Posterior vena cava (tissue), 2 donors: ENCODE measurements around the gene YLPM1. TPM values are rescaled to one million over a fixed set of nuclear protein-coding genes. Genes with fewer than 3 reads are reported as not detected.

Experiments
- DNase-seq: peaks from one replicate; pipeline ENCODE4 v3.0.0-alpha.2; 2020; ENCODE audit warnings: low spot score
- intact Hi-C, 2 donors: fragments of 100-400 bp; cut with DNase I; formaldehyde crosslinking; loops; one replicate each; pipeline versions ENCODE4 v1.14.1 to v1.14.2; 2022 to 2023
- total RNA-seq, 2 donors: library from RNA; stranded (reverse); fragmentation: NEBNext Ultra II Directional; extraction: Animal tissue kit (Norgen Biotek cat#: 25700); gene quantifications; one replicate each; pipeline ENCODE4 v1.2.1, GENCODE V29; 2021
- donor health status: DM: yes; HTN: yes; CAD: no.
- donor health status: DM: yes; HTN: yes; CAD: no.

YLPM1 gene
- total RNA-seq, 2 donors from 2014 or later = 46.8 to 52.4 TPM

GRCh38 chr14:74835645-74836250 is 72.6 kb downstream of the YLPM1 start:
- intact Hi-C loops = no loop called here
- no peak for DNase-seq

GRCh38 chr14:74836251-74836960 is 73.3 kb downstream of the YLPM1 start:
- no peak for DNase-seq
- intact Hi-C loops = no loop called here

GRCh38 chr14:74838166-74838565 is 75.0 kb downstream of the YLPM1 start:
- intact Hi-C loops = no loop called here
- DNase-seq = no peak

- intact Hi-C loops = no loop called here
- DNase-seq = no peak
These were observed 77.5 kb downstream of the YLPM1 start for GRCh38 chr14:74840603-74841030.

- DNase-seq = no peak
- intact Hi-C loops = no loop called here
These were observed 78.4 kb downstream of the YLPM1 start for GRCh38 chr14:74841230-74842207.

- intact Hi-C loops = no loop called here
- DNase-seq = no peak
These were observed 80.5 kb downstream of the YLPM1 start for GRCh38 chr14:74843653-74844052.

GRCh38 chr14:74846168-74846567 is 83.1 kb downstream of the YLPM1 start:
- intact Hi-C loops = no loop called here
- DNase-seq = no peak

GRCh38 chr14:74846968-74847665 is 84.0 kb downstream of the YLPM1 start:
- intact Hi-C loops = no loop called here

GRCh38 chr14:74848768-74849167 is 85.7 kb downstream of the YLPM1 start:
- no peak for DNase-seq
- intact Hi-C loops = no loop called here

More at GRCh38 chr14:74846968-74847665, 84.0 kb downstream of the YLPM1 start:
- no peak for DNase-seq

GRCh38 chr14:74852922-74853530 is 89.9 kb downstream of the YLPM1 start:
- DNase-seq = no peak
- intact Hi-C loops = no loop called here

- intact Hi-C loops = no loop called here
- no peak for DNase-seq
These were observed 90.5 kb downstream of the YLPM1 start for GRCh38 chr14:74853581-74853980.

- no peak for DNase-seq
- intact Hi-C loops = loop anchor here in 1 of 2 donors (5.0 kb wide), 1 partner anchor 52 kb away; no protein-coding TSS in a partner anchor
These were observed 91.9 kb downstream of the YLPM1 start for GRCh38 chr14:74855021-74855420.

GRCh38 chr14:74855945-74856344 is 92.8 kb downstream of the YLPM1 start:
- no peak for DNase-seq
- intact Hi-C loops = loop anchor here in 1 of 2 donors (5.0 kb wide), 1 partner anchor 51 kb away; no protein-coding TSS in a partner anchor

GRCh38 chr14:74856366-74856765 is 93.2 kb downstream of the YLPM1 start:
- intact Hi-C loops = loop anchor here in 1 of 2 donors (5.0 kb wide), 1 partner anchor 51 kb away; no protein-coding TSS in a partner anchor
- DNase-seq = no peak

- DNase-seq = no peak
- intact Hi-C loops = loop anchor here in 1 of 2 donors (5.0 kb wide), 1 partner anchor 49 kb away; no protein-coding TSS in a partner anchor
These were observed 94.9 kb downstream of the YLPM1 start for GRCh38 chr14:74858022-74858421.

GRCh38 chr14:74859757-74860552 is 96.8 kb downstream of the YLPM1 start:
- intact Hi-C loops = loop anchor here (5.0 kb wide), 1 partner anchor 47 kb away; no protein-coding TSS in a partner anchor
- no peak for DNase-seq

GRCh38 chr14:74860899-74861733 is 98.0 kb downstream of the YLPM1 start:
- intact Hi-C loops = loop anchor here in 1 of 2 donors (5.0 kb wide), 1 partner anchor 46 kb away; no protein-coding TSS in a partner anchor
- DNase-seq = peak; percentile 97
